B cell (primary cell): Measurements from ENCODE around the gene IFT122. TPM values are rescaled to one million over a fixed set of nuclear protein-coding genes. Genes with fewer than 3 reads are reported as not detected.
A peak's percentile ranks its signal among the peaks of the same experiment; 100 is the strongest.

Experiments used
- ATAC-seq: fragments of 200-7000 bp; cut with Tn5 transposase; one replicate; pipeline ENCODE4 v1.10.0; 2021; ENCODE audit warnings: low read depth, mild to moderate bottlenecking, moderate number of reproducible peaks, moderate library complexity
- CTCF ChIA-PET: fragments of 350-600 bp; sonication (Branson Sonifier 250); formaldehyde crosslinking; loops from one replicate; lab custom pipeline; 2021; ENCODE audit warnings: antibody characterized with exemption, inconsistent platforms; lab: Charles Lee
- POLR2A ChIA-PET: fragments of 350-600 bp; sonication (Branson Sonifier 250); formaldehyde crosslinking; loops from one replicate; lab custom pipeline; 2021; ENCODE audit warnings: antibody characterized with exemption; lab: Charles Lee
- DNase-seq: peaks from one replicate; pipeline ENCODE4 v3.0.0; 2013
- H2AFZ ChIP-seq: 2 replicates; pipeline ENCODE4 v1.6.1; 2012; ENCODE audit warnings: mild to moderate bottlenecking, low read depth, low read length; ENCODE audit not compliant: insufficient read depth, poor library complexity, severe bottlenecking
- H3K27ac ChIP-seq, 2 donors: 1 replicate in 1 of 2; 2 replicates in 1 of 2; pipeline ENCODE4 v1.5.1; 2012 to 2013; ENCODE audit warnings: low read length in 2 of 2, mild to moderate bottlenecking in 2 of 2, moderate library complexity in 1 of 2
- H3K27me3 ChIP-seq, 4 experiments: fragments of 200-600 bp in 1 of 4; sonication (generic) in 1 of 4; replicated peaks in 1 of 4; 1 replicate in 2 of 4; 2 replicates in 2 of 4; pipeline versions ENCODE4 v1.6.1 to v1.7.0; 2013 to 2016; ENCODE audit warnings: low read length in 3 of 4, mild to moderate bottlenecking in 2 of 4, mixed read lengths in 1 of 4, moderate library complexity in 1 of 4; ENCODE audit not compliant: insufficient read depth in 4 of 4, control insufficient read depth in 3 of 4; ENCODE audit errors: control extremely low read depth in 1 of 4
- H3K36me3 ChIP-seq, 2 experiments: replicated peaks in 1 of 2; 1 replicate in 1 of 2; 2 replicates in 1 of 2; pipeline versions ENCODE4 v1.6.1 to v1.7.1; 2013; ENCODE audit warnings: low read length in 1 of 2; ENCODE audit not compliant: insufficient read depth in 2 of 2, control insufficient read depth in 1 of 2; ENCODE audit errors: control extremely low read depth in 1 of 2, extremely low read depth in 1 of 2
- H3K4me1 ChIP-seq, 2 donors: fragments of 200-600 bp in 1 of 2; sonication (generic) in 1 of 2; 1 replicate in 1 of 2; 2 replicates in 1 of 2; pipeline versions ENCODE4 v1.5.1 to v1.6.1; 2013 to 2017; ENCODE audit warnings: low read length in 2 of 2; ENCODE audit not compliant: control insufficient read depth in 2 of 2, insufficient read depth in 2 of 2
- H3K4me2 ChIP-seq: replicated peaks from 2 replicates; pipeline ENCODE3; 2012; ENCODE audit warnings: mild to moderate bottlenecking, low read depth, low read length; ENCODE audit not compliant: poor library complexity, severe bottlenecking
- H3K4me3 ChIP-seq, 5 experiments: fragments of 200-600 bp in 1 of 5; sonication (generic) in 1 of 5; 1 replicate in 3 of 5; 2 replicates in 2 of 5; pipeline versions ENCODE4 v1.5.1 to v1.7.0; 2011 to 2016; ENCODE audit warnings: low read length in 4 of 5, mild to moderate bottlenecking in 4 of 5, low read depth in 2 of 5, control low read depth in 1 of 5, moderate library complexity in 1 of 5; ENCODE audit not compliant: insufficient read depth in 1 of 5; ENCODE audit errors: control extremely low read depth in 1 of 5, extremely low read depth in 1 of 5
- H3K79me2 ChIP-seq: fragments of 200-600 bp; sonication (generic); one replicate; pipeline ENCODE4 v1.6.0; 2016; ENCODE audit warnings: low read length; ENCODE audit not compliant: control insufficient read depth, insufficient read depth
- H3K9ac ChIP-seq: fragments of 200-600 bp; sonication (generic); 2 replicates; pipeline ENCODE4 v1.6.1; 2017; ENCODE audit warnings: mild to moderate bottlenecking, low read length, moderate library complexity
- H3K9me3 ChIP-seq, 3 donors: one replicate each; pipeline versions ENCODE4 v1.6.1 to v1.7.1; 2013; ENCODE audit warnings: low read length in 2 of 3; ENCODE audit not compliant: control insufficient read depth in 2 of 3, insufficient read depth in 1 of 3; ENCODE audit errors: control extremely low read depth in 1 of 3
- H4K20me1 ChIP-seq: 2 replicates; pipeline ENCODE4 v1.6.0; 2012; ENCODE audit warnings: mild to moderate bottlenecking, low read length; ENCODE audit not compliant: insufficient read depth, control insufficient read depth, poor library complexity, severe bottlenecking
- H3K27ac Mint-ChIP-seq: one replicate; pipeline ENCODE4 v1.8.0; 2021; ENCODE audit warnings: mixed read lengths
- H3K27me3 Mint-ChIP-seq: one replicate; pipeline ENCODE4 v1.8.0; 2021; ENCODE audit warnings: mixed read lengths
- H3K4me1 Mint-ChIP-seq: one replicate; pipeline ENCODE4 v1.8.0; 2021; ENCODE audit warnings: mixed read lengths
- H3K4me3 Mint-ChIP-seq: one replicate; pipeline ENCODE4 v1.8.0; 2021; ENCODE audit warnings: mixed read lengths
- H3K9me3 Mint-ChIP-seq: one replicate; pipeline ENCODE4 v1.8.0; 2022; ENCODE audit warnings: mixed read lengths; ENCODE audit not compliant: insufficient read depth
- CTCF ChIP-seq: fragments of 200-600 bp; IDR thresholded peaks from one replicate; pipeline ENCODE4 v1.8.0; 2022; ENCODE audit warnings: antibody characterized with exemption, mild to moderate bottlenecking
- EZH2 ChIP-seq: IDR thresholded peaks from 2 replicates; pipeline ENCODE4 v1.6.1; 2012; ENCODE audit warnings: borderline replicate concordance, low read depth, mild to moderate bottlenecking, moderate library complexity, low read length; ENCODE audit not compliant: insufficient read depth, poor library complexity, severe bottlenecking
- WGBS: methylation state at CpG from one replicate; pipeline ENCODE4 v1.1.5; 2013; ENCODE audit warnings: missing lambda C conversion rate; ENCODE audit not compliant: insufficient coverage; 5-methylcytosine and 5-hydroxymethylcytosine counted together
- intact Hi-C: fragments of 100-400 bp; cut with micrococcal nuclease; formaldehyde crosslinking; loops from one replicate; pipeline ENCODE4 v1.10.0; 2022
- polyA plus RNA-seq: library from polyadenylated mRNA; depleted of rRNA; stranded (reverse); fragments of >200 nt; gene quantifications from 2 replicates; pipeline ENCODE4 v1.2.3, GENCODE V29; 2012
- total RNA-seq, 2 donors: library from RNA; stranded (reverse); fragments of 120-200 nt in 1 of 2; gene quantifications; 1 replicate in 1 of 2; 2 replicates in 1 of 2; pipeline versions ENCODE4 v1.2.3 to v1.2.4, GENCODE V29; 2013 to 2022

IFT122 gene
- total and polyA plus RNA-seq, 2 donors (not counting 1 experiment from before 2014, with no cell fraction given): 14.0 to 34.3 TPM

GRCh38 chr3:129445471-129445870 lies 5.4 kb downstream of the IFT122 start:
- ATAC-seq: no peak

GRCh38 chr3:129446926-129447325 lies 6.9 kb downstream of the IFT122 start:
- no peak overlapping the region for H3K4me3 Mint-ChIP-seq
- Histone ChIP-seq H3K4me2 (no peak overlapping the region), H4K20me1 (no peaks in the 10 kb centered on the region), H3K9ac (no peak overlapping the region), H3K27me3 (no peaks in the 10 kb centered on the region), H3K4me1 (no peaks in the 10 kb centered on the region), H2AFZ (no peak overlapping the region), H3K4me3 (no peak overlapping the region), H3K79me2 (peaks cover 49% of the 10 kb centered on the region), H3K36me3 (peaks cover 0 to 1% of the 10 kb centered on the region in 2 experiments), H3K27ac (no peak overlapping the region), H3K9me3 (no peaks in the 10 kb centered on the region)
- WGBS: no CpG with 5 or more reads among the region's 1 CpG
- POLR2A ChIA-PET: no interaction called here
- TF ChIP-seq CTCF: no peak
- no peak for TF ChIP-seq EZH2
- H3K27me3 Mint-ChIP-seq: no peaks in the 10 kb centered on the region
- ATAC-seq: no peak
- DNase-seq: no peak
- H3K9me3 Mint-ChIP-seq: no peaks in the 10 kb centered on the region
- CTCF ChIA-PET: no interaction called here
- peaks cover 4% of the 10 kb centered on the region for H3K4me1 Mint-ChIP-seq
- intact Hi-C loops: no loop called here
- H3K27ac Mint-ChIP-seq: no peak overlapping the region

More at GRCh38 chr3:129445471-129445870, 5.4 kb downstream of the IFT122 start:
- intact Hi-C loops: no loop called here
- no peak for TF ChIP-seq CTCF
- TF ChIP-seq EZH2: no peak
- DNase-seq: no peak
- no peak overlapping the region for H3K4me2 ChIP-seq
- Mint-ChIP-seq H3K4me3 (no peak overlapping the region), H3K27me3 (no peaks in the 10 kb centered on the region), H3K27ac (peak overlapping the region; percentile 10), H3K4me1 (peaks cover 13% of the 10 kb centered on the region), H3K9me3 (no peaks in the 10 kb centered on the region)
- H3K27ac ChIP-seq: no peak overlapping the region
- H3K4me1 ChIP-seq: peaks cover 9 to 11% of the 10 kb centered on the region in 2 donors
- no peaks in the 10 kb centered on the region for H4K20me1 ChIP-seq
- 100% methylated on average over 2 of the region's 3 CpGs for WGBS
- POLR2A ChIA-PET: no interaction called here
- CTCF ChIA-PET: interaction anchor here (0.9 kb wide), 1 partner anchor 45 kb away, joined by 3 read pairs; no protein-coding TSS in a partner anchor
- H2AFZ ChIP-seq: no peak overlapping the region
- H3K27me3 ChIP-seq: no peaks in the 10 kb centered on the region
- no peak overlapping the region for H3K9ac ChIP-seq
- H3K9me3 ChIP-seq: no peaks in the 10 kb centered on the region
- H3K4me3 ChIP-seq: no peak overlapping the region
- H3K36me3 ChIP-seq: no peaks in the 10 kb centered on the region
- H3K79me2 ChIP-seq: peaks cover 57% of the 10 kb centered on the region
